Stimulated activated naive CD8-positive, alpha-beta T cell treated with anti-CD3 and anti-CD28 coated beads, Interleukin-15, Interleukin-2, amounts not matched to agents 100 ng/mL and 50 ng/mL, for 24 hours (primary cell): ENCODE results near the gene PPP1R14C.

Source experiments
- H3K27ac Mint-ChIP-seq: one replicate; pipeline ENCODE4 v1.8.0; 2021; ENCODE audit warnings: mild to moderate bottlenecking, mixed read lengths
- H3K27me3 Mint-ChIP-seq: one replicate; pipeline ENCODE4 v1.8.0; 2021; ENCODE audit warnings: mixed read lengths
- H3K36me3 Mint-ChIP-seq: one replicate; pipeline ENCODE4 v1.8.0; 2021; ENCODE audit warnings: low read depth, mixed read lengths
- H3K4me1 Mint-ChIP-seq: one replicate; pipeline ENCODE4 v1.8.0; 2021; ENCODE audit warnings: low read depth, mixed read lengths
- H3K4me3 Mint-ChIP-seq: one replicate; pipeline ENCODE4 v1.8.0; 2021; ENCODE audit warnings: mild to moderate bottlenecking, mixed read lengths
- H3K9me3 Mint-ChIP-seq: one replicate; pipeline ENCODE4 v1.8.0; 2021; ENCODE audit warnings: mixed read lengths

Gene PPP1R14C

DNA sequence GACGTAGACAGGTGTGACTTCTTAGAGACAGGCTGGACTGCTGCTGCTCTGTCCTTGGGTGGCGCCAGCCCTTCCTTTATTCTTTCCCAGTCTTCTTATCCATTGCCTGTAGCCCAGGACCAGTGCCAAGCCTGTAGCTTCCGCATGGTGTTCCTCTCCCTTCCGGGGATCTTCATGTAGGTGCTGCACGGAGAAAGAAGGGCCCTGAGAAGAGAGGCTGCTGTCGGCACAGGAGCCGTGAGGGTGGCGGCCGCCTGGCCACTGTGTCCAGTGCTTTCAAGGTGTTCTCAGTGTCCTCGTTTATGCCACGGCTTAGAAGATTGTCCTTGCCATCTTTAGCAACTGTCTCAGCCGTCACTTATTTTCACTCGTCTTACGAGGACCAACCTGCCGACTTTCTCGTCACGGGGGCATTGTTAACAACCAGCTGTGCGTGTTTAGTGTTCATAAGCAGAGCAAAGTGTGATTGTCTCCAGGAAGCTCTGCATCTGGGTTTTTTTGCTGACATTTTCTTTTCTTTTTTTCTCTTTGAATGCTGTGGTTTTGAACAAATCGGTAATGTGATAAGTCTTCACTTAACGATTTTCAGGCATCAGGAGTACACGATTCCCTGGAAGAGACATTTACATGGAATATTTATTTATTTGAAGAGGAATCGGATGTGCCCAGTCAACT is 61.2 kb downstream of the PPP1R14C start:
- peaks cover 8% of the 10 kb centered on the region for H3K4me1 Mint-ChIP-seq
- no peak overlapping the region for H3K27ac Mint-ChIP-seq
- H3K9me3 Mint-ChIP-seq, result no peaks in the 10 kb centered on the region
- H3K4me3 Mint-ChIP-seq, result no peak overlapping the region
- H3K36me3 Mint-ChIP-seq, result no peaks in the 10 kb centered on the region
- peaks cover 16% of the 10 kb centered on the region for H3K27me3 Mint-ChIP-seq

DNA sequence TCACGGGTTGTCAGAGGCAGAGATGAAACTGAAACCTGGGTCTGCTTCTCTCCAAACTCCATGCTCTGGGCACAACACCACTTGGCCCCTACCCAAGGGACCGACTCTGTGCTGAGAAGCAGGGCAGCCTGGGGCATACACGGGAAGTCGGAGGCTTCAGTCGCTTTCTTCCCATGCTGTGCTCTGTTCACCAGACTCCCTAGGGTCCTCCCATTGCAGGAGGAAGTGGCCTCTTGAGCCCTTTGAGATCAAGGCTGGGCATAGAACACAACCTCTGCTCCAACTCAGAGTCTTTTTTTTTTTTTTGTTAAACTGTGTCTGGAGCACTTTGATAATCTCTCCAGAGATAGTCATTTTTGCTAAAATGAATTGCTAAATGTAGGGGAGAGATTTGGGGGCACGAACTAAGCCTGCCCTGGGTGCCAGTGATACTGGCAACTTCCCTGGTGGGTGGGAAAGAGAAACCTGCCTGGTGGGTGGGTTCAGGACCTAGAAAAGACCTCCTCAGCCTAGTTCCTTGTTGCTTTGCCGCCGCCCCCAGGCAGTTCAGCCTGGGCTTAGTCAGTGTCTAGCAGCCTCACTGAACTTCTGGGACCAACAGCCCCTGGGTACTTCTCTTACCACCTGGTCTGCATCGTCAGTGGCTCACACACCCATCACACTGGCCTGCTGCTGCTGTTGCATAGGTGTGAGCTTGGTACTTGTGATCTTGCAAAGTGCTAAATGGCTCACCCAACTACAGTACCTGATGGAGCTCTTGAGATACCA is 62.0 kb downstream of the PPP1R14C start:
- H3K9me3 Mint-ChIP-seq, result no peaks in the 10 kb centered on the region
- peaks cover 8% of the 10 kb centered on the region for H3K4me1 Mint-ChIP-seq
- peaks cover 16% of the 10 kb centered on the region for H3K27me3 Mint-ChIP-seq
- no peak overlapping the region for H3K4me3 Mint-ChIP-seq
- H3K27ac Mint-ChIP-seq, result no peak overlapping the region
- no peaks in the 10 kb centered on the region for H3K36me3 Mint-ChIP-seq

GRCh38 chr6:150207931-150208570 is 65.2 kb downstream of the PPP1R14C start:
- Mint-ChIP-seq H3K36me3 (no peaks in the 10 kb centered on the region), H3K27me3 (peaks cover 14% of the 10 kb centered on the region), H3K27ac (no peak overlapping the region), H3K9me3 (no peaks in the 10 kb centered on the region), H3K4me3 (no peak overlapping the region), H3K4me1 (peaks cover 9% of the 10 kb centered on the region)

DNA sequence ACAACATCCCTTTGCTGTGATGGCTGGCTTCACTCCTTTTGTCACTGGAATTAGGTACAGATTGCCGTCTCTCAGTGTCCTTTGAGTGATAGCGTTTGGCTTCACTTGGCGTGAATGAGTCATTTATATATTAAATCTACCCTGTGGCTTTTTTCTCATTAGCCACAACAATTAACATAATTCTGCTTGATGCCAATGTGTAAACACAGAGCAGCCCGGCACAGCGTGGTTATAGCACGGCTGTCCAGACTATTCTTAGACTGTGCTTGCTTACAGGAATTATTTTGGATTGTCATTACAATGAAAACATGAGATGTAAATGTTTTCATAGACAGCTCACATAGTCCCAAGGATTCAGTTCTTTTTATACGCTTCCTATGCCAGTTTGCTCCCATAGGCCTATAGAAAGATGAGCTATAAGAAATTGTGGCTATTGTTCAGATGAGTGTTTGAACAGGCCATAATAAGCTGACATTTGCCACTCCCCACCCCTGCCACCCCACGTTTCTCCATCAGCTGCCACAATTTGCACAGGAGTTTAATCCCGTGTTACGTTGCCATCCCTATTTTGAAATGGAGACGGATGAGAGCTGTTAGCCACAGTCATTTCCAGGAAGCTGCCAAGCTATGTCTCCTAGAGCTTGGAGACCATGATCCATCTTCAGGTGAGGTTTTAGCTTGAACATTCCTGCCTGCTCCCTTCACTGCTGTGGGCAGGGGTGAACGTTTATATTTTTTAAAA is 65.9 kb downstream of the PPP1R14C start:
- H3K27ac Mint-ChIP-seq, result no peak overlapping the region
- H3K36me3 Mint-ChIP-seq, result no peaks in the 10 kb centered on the region
- no peak overlapping the region for H3K4me3 Mint-ChIP-seq

DNA sequence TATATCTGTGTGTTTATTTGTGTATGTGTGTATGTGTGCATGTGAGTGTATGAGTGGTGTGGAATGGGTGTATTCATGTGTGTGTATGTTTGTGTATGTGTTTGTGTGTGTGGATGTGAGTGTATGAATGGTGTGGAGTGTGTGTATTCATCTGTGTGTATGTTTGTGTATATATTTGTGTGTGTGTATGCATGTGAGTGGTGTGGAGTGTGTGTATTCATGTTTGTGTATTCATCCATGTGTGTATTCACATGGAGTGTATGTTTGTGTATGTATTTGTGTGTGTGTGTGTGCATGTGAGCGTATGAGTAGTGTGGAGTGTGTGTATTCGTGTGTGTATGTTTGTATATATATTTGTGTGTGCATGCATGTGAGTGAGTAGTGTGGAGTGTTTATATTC is 66.6 kb downstream of the PPP1R14C start:
- no peaks in the 10 kb centered on the region for H3K9me3 Mint-ChIP-seq
- H3K36me3 Mint-ChIP-seq, result no peaks in the 10 kb centered on the region
- H3K27me3 Mint-ChIP-seq, result peaks cover 8% of the 10 kb centered on the region
- no peak overlapping the region for H3K27ac Mint-ChIP-seq
- peaks cover 5% of the 10 kb centered on the region for H3K4me1 Mint-ChIP-seq
- no peak overlapping the region for H3K4me3 Mint-ChIP-seq

More for the DNA sequence above, 65.9 kb downstream of the PPP1R14C start:
- Mint-ChIP-seq H3K4me1 (peaks cover 5% of the 10 kb centered on the region), H3K9me3 (no peaks in the 10 kb centered on the region), H3K27me3 (peaks cover 14% of the 10 kb centered on the region)

DNA sequence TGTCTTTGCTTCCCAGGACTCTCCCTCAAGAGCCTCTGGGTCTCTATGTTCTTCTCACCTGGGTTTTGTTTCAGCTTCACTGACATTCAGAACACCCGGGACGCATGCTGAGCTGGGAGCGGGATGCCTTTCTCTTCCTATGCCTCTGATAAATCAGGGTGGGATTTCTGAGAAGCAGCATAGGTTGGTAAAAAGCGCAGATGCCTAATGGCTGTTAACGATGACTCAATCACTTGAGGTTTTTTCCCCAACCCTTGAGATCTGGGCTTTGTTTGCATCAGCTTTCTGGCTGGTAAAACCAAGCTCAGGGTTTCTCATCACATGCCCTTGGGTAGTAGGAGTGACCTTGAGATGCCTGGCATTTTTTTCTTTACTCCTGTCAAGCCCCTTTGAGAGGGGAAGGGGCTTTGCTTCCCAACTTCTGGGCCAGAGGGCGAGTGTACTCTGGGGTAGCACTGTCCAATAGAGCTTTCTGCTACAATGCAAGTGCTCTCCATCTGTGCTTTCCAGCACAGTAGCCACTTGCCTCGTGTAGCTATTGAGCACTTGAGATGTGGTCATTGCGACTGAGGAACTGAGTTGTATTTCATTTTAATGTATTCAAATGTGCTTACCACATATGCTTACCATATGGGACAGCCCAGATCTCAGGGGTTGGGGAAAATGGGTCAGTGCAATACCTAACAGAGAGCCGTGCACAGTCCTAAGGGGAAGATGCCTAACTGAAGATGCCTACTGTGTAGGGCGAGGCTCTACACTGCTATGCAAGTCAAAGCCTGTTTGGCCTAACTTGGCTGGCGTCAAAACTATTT is 69.1 kb downstream of the PPP1R14C start:
- H3K27me3 Mint-ChIP-seq, result peaks cover 10% of the 10 kb centered on the region
- no peaks in the 10 kb centered on the region for H3K9me3 Mint-ChIP-seq
- peaks cover 5% of the 10 kb centered on the region for H3K4me1 Mint-ChIP-seq
- no peak overlapping the region for H3K27ac Mint-ChIP-seq
- no peaks in the 10 kb centered on the region for H3K36me3 Mint-ChIP-seq
- H3K4me3 Mint-ChIP-seq, result no peak overlapping the region

- H3K4me3 Mint-ChIP-seq, result no peak overlapping the region
- no peaks in the 10 kb centered on the region for H3K36me3 Mint-ChIP-seq
- peaks cover 10% of the 10 kb centered on the region for H3K27me3 Mint-ChIP-seq
- H3K27ac Mint-ChIP-seq, result no peak overlapping the region
- no peaks in the 10 kb centered on the region for H3K9me3 Mint-ChIP-seq
- peaks cover 5% of the 10 kb centered on the region for H3K4me1 Mint-ChIP-seq
Measured at GRCh38 chr6:150212778-150213177, 69.9 kb downstream of the PPP1R14C start.

GRCh38 chr6:150213301-150213700 is 70.5 kb downstream of the PPP1R14C start:
- H3K36me3 Mint-ChIP-seq, result no peaks in the 10 kb centered on the region
- H3K27ac Mint-ChIP-seq, result no peak overlapping the region
- H3K27me3 Mint-ChIP-seq, result peaks cover 10% of the 10 kb centered on the region
- no peak overlapping the region for H3K4me3 Mint-ChIP-seq
- peaks cover 5% of the 10 kb centered on the region for H3K4me1 Mint-ChIP-seq
- H3K9me3 Mint-ChIP-seq, result no peaks in the 10 kb centered on the region

DNA sequence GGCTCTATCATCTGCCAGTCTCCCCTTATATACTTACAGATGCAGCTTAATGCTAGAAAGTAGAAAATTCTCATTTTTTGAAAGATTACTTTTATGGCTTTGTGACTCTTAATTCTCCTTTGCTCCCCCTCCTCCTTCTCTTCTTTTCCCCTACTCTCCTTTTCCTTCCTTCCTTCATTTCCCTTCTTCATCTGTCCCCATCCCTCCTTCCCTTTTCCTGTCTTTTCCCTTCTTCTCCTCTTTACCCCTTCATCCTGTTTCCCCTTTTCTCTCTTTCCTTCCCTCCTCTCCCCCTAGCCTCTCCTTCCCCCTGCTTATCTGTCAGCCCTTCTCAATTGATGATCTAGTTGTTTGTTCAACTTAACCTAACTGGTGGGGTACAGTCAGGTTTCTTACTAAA is 71.5 kb downstream of the PPP1R14C start:
- H3K4me3 Mint-ChIP-seq, result no peak overlapping the region
- peaks cover 5% of the 10 kb centered on the region for H3K4me1 Mint-ChIP-seq
- H3K27me3 Mint-ChIP-seq, result peaks cover 10% of the 10 kb centered on the region
- H3K27ac Mint-ChIP-seq, result no peak overlapping the region
- H3K9me3 Mint-ChIP-seq, result no peaks in the 10 kb centered on the region
- H3K36me3 Mint-ChIP-seq, result no peaks in the 10 kb centered on the region

- Mint-ChIP-seq H3K4me1 (no peaks in the 10 kb centered on the region), H3K4me3 (no peak overlapping the region), H3K27me3 (peaks cover 37% of the 10 kb centered on the region), H3K36me3 (no peaks in the 10 kb centered on the region), H3K9me3 (no peaks in the 10 kb centered on the region), H3K27ac (no peak overlapping the region)
Measured at GRCh38 chr6:150220634-150221551, 78.0 kb downstream of the PPP1R14C start.

DNA sequence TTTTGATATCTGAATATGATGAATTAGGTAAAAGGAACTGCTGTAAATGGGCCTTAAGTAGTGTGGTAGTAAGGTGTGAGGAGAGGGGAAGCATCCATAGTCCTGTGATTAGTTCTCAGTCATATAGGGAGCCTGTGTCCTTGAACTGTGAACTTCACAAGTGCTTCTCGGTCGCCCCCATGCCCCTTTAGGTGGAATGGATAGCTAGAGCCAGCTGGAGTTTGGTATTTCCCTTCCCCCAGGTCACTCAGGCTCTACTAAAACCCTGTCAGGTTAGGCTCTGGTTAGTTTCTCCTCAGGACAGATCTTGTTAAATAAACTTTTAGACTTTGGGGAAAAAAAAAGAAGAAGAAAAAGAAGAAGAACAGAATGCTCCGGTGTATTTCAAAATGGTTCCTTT is 82.0 kb downstream of the PPP1R14C start:
- no peak overlapping the region for H3K27ac Mint-ChIP-seq
- no peaks in the 10 kb centered on the region for H3K9me3 Mint-ChIP-seq
- H3K4me1 Mint-ChIP-seq, result no peaks in the 10 kb centered on the region
- H3K27me3 Mint-ChIP-seq, result peaks cover 53% of the 10 kb centered on the region
- H3K4me3 Mint-ChIP-seq, result no peak overlapping the region
- no peaks in the 10 kb centered on the region for H3K36me3 Mint-ChIP-seq

DNA sequence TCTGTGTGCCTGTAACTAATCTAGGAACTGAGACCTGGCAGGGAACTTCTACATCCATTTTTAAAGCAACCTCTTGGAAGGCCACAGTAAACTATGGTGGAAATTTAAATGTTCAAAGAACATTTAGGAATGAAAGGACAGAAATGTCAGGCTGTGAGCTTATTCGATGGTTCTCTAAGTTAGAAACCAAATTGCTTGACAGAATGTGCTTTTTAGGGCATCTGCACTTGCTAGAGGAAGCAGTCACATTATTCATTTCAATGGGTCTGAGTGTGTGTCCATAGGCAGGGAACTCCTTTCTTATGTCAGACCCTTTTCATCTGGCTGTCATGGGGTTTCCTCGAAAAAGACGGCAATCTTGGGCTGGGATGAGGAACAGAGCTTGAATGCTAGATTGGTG is 84.4 kb downstream of the PPP1R14C start:
- no peak overlapping the region for H3K4me3 Mint-ChIP-seq
- H3K27me3 Mint-ChIP-seq, result peaks cover 50% of the 10 kb centered on the region
- H3K27ac Mint-ChIP-seq, result no peak overlapping the region
- no peaks in the 10 kb centered on the region for H3K36me3 Mint-ChIP-seq
- H3K9me3 Mint-ChIP-seq, result no peaks in the 10 kb centered on the region
- H3K4me1 Mint-ChIP-seq, result no peaks in the 10 kb centered on the region

GRCh38 chr6:150228072-150228733 is 85.4 kb downstream of the PPP1R14C start:
- H3K36me3 Mint-ChIP-seq, result no peaks in the 10 kb centered on the region
- peaks cover 45% of the 10 kb centered on the region for H3K27me3 Mint-ChIP-seq
- no peak overlapping the region for H3K4me3 Mint-ChIP-seq
- peaks cover 4% of the 10 kb centered on the region for H3K9me3 Mint-ChIP-seq
- no peak overlapping the region for H3K27ac Mint-ChIP-seq
- peaks cover 5% of the 10 kb centered on the region for H3K4me1 Mint-ChIP-seq
